ENCODE results near the gene PDSS2.

- TF ChIP-seq CTCF (IDR thresholded peaks at IDR 0.05) (no peak), EZH2 (IDR thresholded peaks at IDR 0.05) (no peak)
Measured at GRCh38 chr6:107398001-107398400, 61.4 kb downstream of the PDSS2 start.
